GM23338 (cell line): ENCODE measurements around the gene UMOD. TPM values are rescaled to one million over a fixed set of nuclear protein-coding genes. Genes with fewer than 3 reads are reported as not detected.

Experiments used
- ATAC-seq: fragments of 200-7000 bp; cut with Tn5 transposase; 3 replicates; pipeline ENCODE4 v1.9.1; 2020
- DNase-seq: peaks from one replicate; pipeline ENCODE4 v3.0.0-alpha.2; 2015; ENCODE audit warnings: low spot score
- H2AFZ ChIP-seq: fragments of 200-600 bp; sonication (generic); 2 replicates; pipeline ENCODE4 v1.8.0; 2016; ENCODE audit warnings: antibody characterized with exemption, mild to moderate bottlenecking, moderate library complexity
- H3F3A ChIP-seq: fragments of 200-600 bp; sonication (generic); replicated peaks from 2 replicates; pipeline ENCODE4 v1.8.0; 2017; ENCODE audit warnings: antibody characterized with exemption, mixed run types, low read depth
- H3K27ac ChIP-seq: fragments of 200-600 bp; sonication (generic); 2 replicates; pipeline ENCODE4 v1.6.1; 2016; ENCODE audit warnings: low read depth
- H3K27me3 ChIP-seq: fragments of 200-600 bp; sonication (generic); 2 replicates; pipeline ENCODE4 v1.8.0; 2016; ENCODE audit warnings: mild to moderate bottlenecking, mixed run types, moderate library complexity; ENCODE audit not compliant: insufficient read depth
- H3K36me3 ChIP-seq: fragments of 200-600 bp; sonication (generic); 2 replicates; pipeline ENCODE4 v1.8.0; 2016; ENCODE audit warnings: mild to moderate bottlenecking; ENCODE audit not compliant: insufficient read depth
- H3K4me1 ChIP-seq: fragments of 200-600 bp; sonication (generic); 2 replicates; pipeline ENCODE4 v1.8.0; 2016; ENCODE audit warnings: mild to moderate bottlenecking, moderate library complexity; ENCODE audit not compliant: insufficient read depth
- H3K4me2 ChIP-seq: fragments of 200-600 bp; sonication (generic); 2 replicates; pipeline ENCODE4 v1.7.1; 2017; ENCODE audit warnings: mixed run types
- H3K4me3 ChIP-seq: fragments of 200-600 bp; sonication (generic); 2 replicates; pipeline ENCODE4 v1.6.1; 2016; ENCODE audit warnings: mixed run types
- H3K79me2 ChIP-seq: fragments of 200-600 bp; sonication (generic); replicated peaks from 2 replicates; pipeline ENCODE4 v1.8.0; 2017; ENCODE audit warnings: mild to moderate bottlenecking; ENCODE audit not compliant: insufficient read depth
- H3K9me2 ChIP-seq: fragments of 200-600 bp; sonication (generic); 2 replicates; pipeline ENCODE4 v1.8.0; 2017; ENCODE audit not compliant: insufficient read depth
- H4K20me1 ChIP-seq: fragments of 200-600 bp; sonication (generic); replicated peaks from 2 replicates; pipeline ENCODE4 v1.8.0; 2017; ENCODE audit warnings: mild to moderate bottlenecking; ENCODE audit not compliant: insufficient read depth
- H3K27ac Mint-ChIP-seq: 2 replicates; pipeline ENCODE4 v1.8.0; 2020; ENCODE audit warnings: inconsistent platforms, mild to moderate bottlenecking, moderate library complexity, mixed read lengths
- H3K27me3 Mint-ChIP-seq: 3 replicates; pipeline ENCODE4 v1.8.0; 2022; ENCODE audit warnings: low read depth, mild to moderate bottlenecking, moderate library complexity, mixed read lengths, inconsistent platforms; ENCODE audit not compliant: insufficient read depth, poor library complexity
- H3K36me3 Mint-ChIP-seq: 3 replicates; pipeline ENCODE4 v1.8.0; 2021; ENCODE audit warnings: low read depth, mild to moderate bottlenecking, inconsistent platforms, moderate library complexity, mixed read lengths
- H3K4me1 Mint-ChIP-seq: 3 replicates; pipeline ENCODE4 v1.8.0; 2020; ENCODE audit warnings: mild to moderate bottlenecking, inconsistent platforms, mixed read lengths
- H3K4me3 Mint-ChIP-seq: 3 replicates; pipeline ENCODE4 v1.8.0; 2021; ENCODE audit warnings: moderate library complexity, mild to moderate bottlenecking, inconsistent platforms, mixed read lengths
- H3K9me3 Mint-ChIP-seq: 3 replicates; pipeline ENCODE4 v1.8.0; 2020; ENCODE audit warnings: moderate library complexity, mild to moderate bottlenecking, inconsistent platforms, mixed read lengths
- CTCF ChIP-seq, 2 experiments: fragments of 200-600 bp in 1 of 2; sonication (generic) in 1 of 2; conservative IDR thresholded peaks; 2 replicates each; pipeline versions ENCODE4 v1.5.1 to v1.6.1; 2016 to 2017; ENCODE audit warnings: antibody characterized with exemption in 2 of 2, low read depth in 2 of 2, mild to moderate bottlenecking in 2 of 2, moderate library complexity in 1 of 2
- NANOG ChIP-seq: IDR thresholded peaks from 2 replicates; pipeline ENCODE4 v1.6.1; 2016; ENCODE audit warnings: antibody characterized with exemption, borderline replicate concordance
- REST ChIP-seq: IDR thresholded peaks from one replicate; pipeline ENCODE4 v1.6.1; 2018; ENCODE audit warnings: antibody characterized with exemption; ENCODE audit not compliant: unreplicated experiment
- polyA plus RNA-seq: library from polyadenylated mRNA; unstranded; fragments of >200 nt; fragmentation: Nextera tagmentation; extraction: Ambion mirVana; gene quantifications from 2 replicates; pipeline ENCODE4 v1.2.1, GENCODE V29; 2016
- total RNA-seq: library from RNA; depleted of rRNA; stranded (reverse); fragments of >200 nt; shearing (Covaris generic); gene quantifications from 2 replicates; pipeline ENCODE4 v1.2.3, GENCODE V29; 2014

UMOD gene
- total and polyA plus RNA-seq, 2 experiments from 2014 or later, result not detected

GRCh38 chr16:20349615-20350014 lies 2.9 kb downstream of the UMOD start:
- Mint-ChIP-seq H3K27me3 (peaks cover 6% of the 10 kb centered on the region), H3K36me3 (no peaks in the 10 kb centered on the region), H3K9me3 (no peaks in the 10 kb centered on the region), H3K4me1 (peaks cover 10% of the 10 kb centered on the region; the same call in 2 of the 3 replicates), H3K4me3 (no peak overlapping the region), H3K27ac (no peak overlapping the region)
- Histone ChIP-seq H3K27ac (no peak overlapping the region), H4K20me1 (no peaks in the 10 kb centered on the region), H3F3A (no peaks in the 10 kb centered on the region), H3K4me1 (peaks cover 12% of the 10 kb centered on the region), H3K4me2 (no peak overlapping the region), H3K9me2 (no peaks in the 10 kb centered on the region), H3K79me2 (no peaks in the 10 kb centered on the region), H3K36me3 (no peaks in the 10 kb centered on the region), H3K4me3 (no peak overlapping the region), H3K27me3 (no peaks in the 10 kb centered on the region), H2AFZ (no peak overlapping the region)
- ATAC-seq (no peak), DNase-seq (peak; percentile 55)
- TF ChIP-seq REST, result no peak
- TF ChIP-seq CTCF (conservative IDR thresholded peaks at IDR 0.05; ENCODE audit: low read depth in 2 of 2), result peak; percentile 59 to 73

GRCh38 chr16:20348365-20349185 lies 3.9 kb downstream of the UMOD start:
- Histone ChIP-seq H4K20me1 (no peaks in the 10 kb centered on the region), H3F3A (no peaks in the 10 kb centered on the region), H3K4me3 (peak overlapping the region; percentile 39; the same call in 1 of the 2 replicates), H3K27ac (no peak overlapping the region), H3K4me2 (peak overlapping the region; percentile 38; the same call in 1 of the 2 replicates), H3K79me2 (no peaks in the 10 kb centered on the region), H3K9me2 (no peaks in the 10 kb centered on the region), H3K4me1 (peaks cover 12% of the 10 kb centered on the region), H3K36me3 (no peaks in the 10 kb centered on the region), H3K27me3 (no peaks in the 10 kb centered on the region), H2AFZ (peak overlapping the region; percentile 94)
- DNase-seq, result peak; percentile 91
- no peak overlapping the region for H3K27ac Mint-ChIP-seq
- no peaks in the 10 kb centered on the region for H3K36me3 Mint-ChIP-seq
- H3K4me1 Mint-ChIP-seq, result peaks cover 10% of the 10 kb centered on the region; the same call in 2 of the 3 replicates
- H3K4me3 Mint-ChIP-seq, result no peak overlapping the region
- TF ChIP-seq CTCF (conservative IDR thresholded peaks at IDR 0.05; ENCODE audit: low read depth in 2 of 2), result peak; percentile 61 to 80
- no peak for TF ChIP-seq NANOG
- peak; percentile 97 for ATAC-seq
- no peaks in the 10 kb centered on the region for H3K9me3 Mint-ChIP-seq
- peaks cover 6% of the 10 kb centered on the region for H3K27me3 Mint-ChIP-seq
